ENCODE data around the gene RPRD2. TPM values are rescaled to one million over a fixed set of nuclear protein-coding genes. Genes with fewer than 3 reads are reported as not detected.

The RPRD2 gene
- total and polyA plus RNA-seq, 2 donors (not counting 1 experiment from before 2014, with no cell fraction given), result 16.6 to 49.1 TPM

GRCh38 chr1:150516050-150516591 lies 152.2 kb downstream of the RPRD2 start:
- H3K27ac ChIP-seq (ENCODE audit: low read length in 2 of 2), result peak overlapping the region; percentile 59 to 78
- no peaks in the 10 kb centered on the region for H3K9me3 Mint-ChIP-seq (ENCODE audit: insufficient read depth)
- peak overlapping the region; percentile 21 to 86 (median 80) for H3K4me3 ChIP-seq (ENCODE audit: control extremely low read depth in 1 of 5, extremely low read depth in 1 of 5, insufficient read depth in 1 of 5, low read depth in 2 of 5, low read length in 4 of 5)
- peak overlapping the region; percentile 76 for H3K9ac ChIP-seq (ENCODE audit: low read length)
- ChIA-PET POLR2A (interaction anchor here (0.6 to 2.4 kb wide), 7 partner anchors 15 to 629 kb away, joined by 4 to 24 read pairs (median 5); partner anchors contain the start of genes ENSA, RPRD2 and TARS2), CTCF (interaction anchor here (0.6 to 3.3 kb wide), 10 partner anchors 9 to 260 kb away, joined by 3 to 11 read pairs (median 5); no protein-coding TSS in a partner anchor)
- no peaks in the 10 kb centered on the region for H4K20me1 ChIP-seq (ENCODE audit: control insufficient read depth, insufficient read depth, low read length, poor library complexity, severe bottlenecking)
- H3K9me3 ChIP-seq (ENCODE audit: control extremely low read depth in 1 of 3, control insufficient read depth in 2 of 3, insufficient read depth in 1 of 3, low read length in 2 of 3), result no peaks in the 10 kb centered on the region
- H3K4me1 ChIP-seq (ENCODE audit: control insufficient read depth in 2 of 2, insufficient read depth in 2 of 2, low read length in 2 of 2), result peaks cover 22 to 26% of the 10 kb centered on the region in 2 donors
- H3K36me3 ChIP-seq (replicated peaks in 1 of 2; ENCODE audit: control extremely low read depth in 1 of 2, control insufficient read depth in 1 of 2, extremely low read depth in 1 of 2, insufficient read depth in 2 of 2, low read length in 1 of 2), result no peaks in the 10 kb centered on the region
- peaks cover 3% of the 10 kb centered on the region for H3K79me2 ChIP-seq (ENCODE audit: control insufficient read depth, insufficient read depth, low read length)
- peak overlapping the region; percentile 82 for H3K27ac Mint-ChIP-seq
- peak overlapping the region; percentile 98 for H2AFZ ChIP-seq (ENCODE audit: insufficient read depth, low read depth, low read length, poor library complexity, severe bottlenecking)
- TF ChIP-seq CTCF (IDR thresholded peaks at IDR 0.05), result no peak
- no peak for TF ChIP-seq EZH2 (IDR thresholded peaks at IDR 0.05; ENCODE audit: borderline replicate concordance, insufficient read depth, low read depth, low read length, poor library complexity, severe bottlenecking)
- H3K27me3 ChIP-seq (replicated peaks in 1 of 4; ENCODE audit: control extremely low read depth in 1 of 4, control insufficient read depth in 3 of 4, insufficient read depth in 4 of 4, low read length in 3 of 4), result no peaks in the 10 kb centered on the region
- 1% methylated on average over 16 of the region's 19 CpGs for WGBS (ENCODE audit: insufficient coverage)
- H3K27me3 Mint-ChIP-seq, result no peaks in the 10 kb centered on the region
- H3K4me1 Mint-ChIP-seq, result peaks cover 25% of the 10 kb centered on the region
- intact Hi-C loops (cut with micrococcal nuclease), result loop anchor here (2.0 to 5.0 kb wide), 2 partner anchors 181 to 261 kb away; partner anchors contain the start of gene GOLPH3L
- peak overlapping the region; percentile 90 for H3K4me3 Mint-ChIP-seq
- no peak for ATAC-seq (ENCODE audit: low read depth)
- peak overlapping the region; percentile 95 for H3K4me2 ChIP-seq (replicated peaks; ENCODE audit: low read depth, low read length, poor library complexity, severe bottlenecking)
- peak; percentile 42 for DNase-seq

- Histone ChIP-seq H4K20me1 (ENCODE audit: control insufficient read depth, insufficient read depth, low read length, poor library complexity, severe bottlenecking) (no peaks in the 10 kb centered on the region), H2AFZ (ENCODE audit: insufficient read depth, low read depth, low read length, poor library complexity, severe bottlenecking) (peak overlapping the region; percentile 98), H3K4me2 (replicated peaks; ENCODE audit: low read depth, low read length, poor library complexity, severe bottlenecking) (peak overlapping the region; percentile 95), H3K27me3 (replicated peaks in 1 of 4; ENCODE audit: control extremely low read depth in 1 of 4, control insufficient read depth in 3 of 4, insufficient read depth in 4 of 4, low read length in 3 of 4) (no peaks in the 10 kb centered on the region), H3K9ac (ENCODE audit: low read length) (peak overlapping the region; percentile 76), H3K4me3 (ENCODE audit: control extremely low read depth in 1 of 5, extremely low read depth in 1 of 5, insufficient read depth in 1 of 5, low read depth in 2 of 5, low read length in 4 of 5) (peak overlapping the region in 4 of 5 experiments; percentile 72 to 86 (median 82)), H3K36me3 (replicated peaks in 1 of 2; ENCODE audit: control extremely low read depth in 1 of 2, control insufficient read depth in 1 of 2, extremely low read depth in 1 of 2, insufficient read depth in 2 of 2, low read length in 1 of 2) (no peaks in the 10 kb centered on the region), H3K9me3 (ENCODE audit: control extremely low read depth in 1 of 3, control insufficient read depth in 2 of 3, insufficient read depth in 1 of 3, low read length in 2 of 3) (no peaks in the 10 kb centered on the region), H3K27ac (ENCODE audit: low read length in 2 of 2) (peak overlapping the region in 1 of 2 donors; percentile 72), H3K4me1 (ENCODE audit: control insufficient read depth in 2 of 2, insufficient read depth in 2 of 2, low read length in 2 of 2) (peaks cover 22 to 26% of the 10 kb centered on the region in 2 donors), H3K79me2 (ENCODE audit: control insufficient read depth, insufficient read depth, low read length) (peaks cover 3% of the 10 kb centered on the region)
- CTCF ChIA-PET, result interaction anchor here (0.6 to 3.3 kb wide), 10 partner anchors 9 to 260 kb away, joined by 3 to 11 read pairs (median 5); no protein-coding TSS in a partner anchor
- WGBS (ENCODE audit: insufficient coverage), result no CpG with 5 or more reads among the region's 4 CpGs
- POLR2A ChIA-PET, result interaction anchor here (0.8 to 2.4 kb wide), 5 partner anchors 15 to 153 kb away, joined by 4 to 24 read pairs (median 5); partner anchors contain the start of genes ENSA, RPRD2 and TARS2
- Mint-ChIP-seq H3K27ac (peak overlapping the region; percentile 82), H3K4me3 (peak overlapping the region; percentile 90), H3K9me3 (ENCODE audit: insufficient read depth) (no peaks in the 10 kb centered on the region), H3K4me1 (peaks cover 25% of the 10 kb centered on the region), H3K27me3 (no peaks in the 10 kb centered on the region)
- peak; percentile 24 for TF ChIP-seq CTCF (IDR thresholded peaks at IDR 0.05)
- no peak for TF ChIP-seq EZH2 (IDR thresholded peaks at IDR 0.05; ENCODE audit: borderline replicate concordance, insufficient read depth, low read depth, low read length, poor library complexity, severe bottlenecking)
- ATAC-seq (ENCODE audit: low read depth) (no peak), DNase-seq (peak; percentile 53)
- intact Hi-C loops (cut with micrococcal nuclease), result loop anchor here (2.0 to 5.0 kb wide), 2 partner anchors 181 to 262 kb away; partner anchors contain the start of gene GOLPH3L
Observed at GRCh38 chr1:150516616-150517015, 152.7 kb downstream of the RPRD2 start.
